Activated CD8-positive, alpha-beta T cell treated with anti-CD3 and anti-CD28 coated beads for 36 hours (primary cell): ENCODE measurements around the gene CASKIN2. TPM values are rescaled to one million over a fixed set of nuclear protein-coding genes. Genes with fewer than 3 reads are reported as not detected.

Experiments used
- ATAC-seq: fragments of 200-7000 bp; cut with Tn5 transposase; one replicate; pipeline ENCODE4 v1.10.0; 2021; ENCODE audit warnings: mild to moderate bottlenecking, moderate library complexity
- CTCF ChIA-PET: fragments of 350-600 bp; sonication (Branson Sonifier 250); formaldehyde crosslinking; loops from one replicate; lab custom pipeline; 2021; ENCODE audit warnings: antibody characterized with exemption; lab: Charles Lee
- POLR2A ChIA-PET: fragments of 350-600 bp; sonication (Branson Sonifier 250); formaldehyde crosslinking; loops from one replicate; lab custom pipeline; 2021; ENCODE audit warnings: antibody characterized with exemption; lab: Charles Lee
- DNase-seq: peaks from one replicate; pipeline ENCODE4 v3.0.0-alpha.2; 2020
- H3K27ac Mint-ChIP-seq: one replicate; pipeline ENCODE4 v1.8.0; 2021; ENCODE audit warnings: mild to moderate bottlenecking, mixed read lengths
- H3K27me3 Mint-ChIP-seq: one replicate; pipeline ENCODE4 v1.8.0; 2021; ENCODE audit warnings: mixed read lengths
- H3K36me3 Mint-ChIP-seq: one replicate; pipeline ENCODE4 v1.8.0; 2021; ENCODE audit warnings: low read depth, mixed read lengths
- H3K4me1 Mint-ChIP-seq: one replicate; pipeline ENCODE4 v1.8.0; 2021; ENCODE audit warnings: low read depth, mixed read lengths
- H3K4me3 Mint-ChIP-seq: one replicate; pipeline ENCODE4 v1.8.0; 2021; ENCODE audit warnings: mild to moderate bottlenecking, moderate library complexity, mixed read lengths
- H3K9me3 Mint-ChIP-seq: one replicate; pipeline ENCODE4 v1.8.0; 2021; ENCODE audit warnings: mixed read lengths
- CTCF ChIP-seq: fragments of 200-600 bp; IDR thresholded peaks from one replicate; pipeline ENCODE4 v1.8.0; 2022; ENCODE audit warnings: antibody characterized with exemption, mild to moderate bottlenecking
- intact Hi-C: fragments of 100-400 bp; cut with micrococcal nuclease; formaldehyde crosslinking; loops from one replicate; pipeline ENCODE4 v1.10.0; 2022
- total RNA-seq, 2 experiments: library from RNA; stranded (reverse); gene quantifications; one replicate each; pipeline ENCODE4 v1.2.3, GENCODE V29; 2021

CASKIN2 gene
- total RNA-seq, 2 experiments from 2014 or later = 2.2 to 2.5 TPM

- TF ChIP-seq CTCF = no peak
Measured at GRCh38 chr17:75513641-75514000, 1.7 kb downstream of the CASKIN2 start.

GRCh38 chr17:75512926-75513640 is 2.3 kb downstream of the CASKIN2 start:
- POLR2A ChIA-PET = interaction anchor here (1.3 kb wide), 1 partner anchor 56 kb away, joined by 3 read pairs; the partner anchor contains the start of gene TMEM94

More at GRCh38 chr17:75513641-75514000, 1.7 kb downstream of the CASKIN2 start:
- H3K27ac Mint-ChIP-seq = no peak overlapping the region
- H3K9me3 Mint-ChIP-seq = no peaks in the 10 kb centered on the region
- DNase-seq = no peak
- H3K36me3 Mint-ChIP-seq = peaks cover 12% of the 10 kb centered on the region
- H3K4me1 Mint-ChIP-seq = peaks cover 20% of the 10 kb centered on the region
- no peak overlapping the region for H3K4me3 Mint-ChIP-seq
- no peak for ATAC-seq
- H3K27me3 Mint-ChIP-seq = no peaks in the 10 kb centered on the region
- ChIA-PET POLR2A (interaction anchor here (0.7 to 1.1 kb wide), 2 partner anchors 12 to 242 kb away, joined by 3 read pairs; partner anchors contain the start of genes LLGL2 and MIF4GD), CTCF (interaction anchor here (0.9 to 1.1 kb wide), 4 partner anchors 12 to 240 kb away, joined by 3 to 4 read pairs (median 3); partner anchors contain the start of gene LLGL2)
- intact Hi-C loops = no loop called here

GRCh38 chr17:75511610-75512575 is 3.4 kb downstream of the CASKIN2 start:
- ChIA-PET CTCF (interaction anchor here (1.0 kb wide), 2 partner anchors 100 to 304 kb away, joined by 3 read pairs; no protein-coding TSS in a partner anchor), POLR2A (interaction anchor here (1.3 kb wide), 1 partner anchor 55 kb away, joined by 3 read pairs; the partner anchor contains the start of gene TMEM94)
- H3K36me3 Mint-ChIP-seq = no peaks in the 10 kb centered on the region
- DNase-seq (no peak), ATAC-seq (no peak)
- no peaks in the 10 kb centered on the region for H3K9me3 Mint-ChIP-seq
- H3K4me1 Mint-ChIP-seq = peaks cover 3% of the 10 kb centered on the region
- intact Hi-C loops = no loop called here
- no peaks in the 10 kb centered on the region for H3K27me3 Mint-ChIP-seq
- no peak for TF ChIP-seq CTCF
- H3K27ac Mint-ChIP-seq = no peak overlapping the region
- no peak overlapping the region for H3K4me3 Mint-ChIP-seq

More at GRCh38 chr17:75512926-75513640, 2.3 kb downstream of the CASKIN2 start:
- Mint-ChIP-seq H3K27ac (no peak overlapping the region), H3K27me3 (no peaks in the 10 kb centered on the region), H3K4me1 (peaks cover 14% of the 10 kb centered on the region), H3K4me3 (no peak overlapping the region), H3K36me3 (peaks cover 7% of the 10 kb centered on the region), H3K9me3 (no peaks in the 10 kb centered on the region)
- CTCF ChIA-PET = interaction anchor here (1.0 to 1.1 kb wide), 5 partner anchors 13 to 305 kb away, joined by 3 to 4 read pairs (median 3); partner anchors contain the start of gene LLGL2
- no peak for TF ChIP-seq CTCF
- intact Hi-C loops = no loop called here
- ATAC-seq (no peak), DNase-seq (no peak)

GRCh38 chr17:75511270-75511609 is 4.1 kb downstream of the CASKIN2 start:
- H3K4me3 Mint-ChIP-seq = no peak overlapping the region

More at GRCh38 chr17:75511270-75511609, 4.1 kb downstream of the CASKIN2 start:
- DNase-seq (no peak), ATAC-seq (no peak)
- peaks cover 3% of the 10 kb centered on the region for H3K4me1 Mint-ChIP-seq
- TF ChIP-seq CTCF = no peak
- intact Hi-C loops = no loop called here
- H3K27ac Mint-ChIP-seq = no peak overlapping the region
- H3K27me3 Mint-ChIP-seq = no peaks in the 10 kb centered on the region
- CTCF ChIA-PET = no interaction called here
- POLR2A ChIA-PET = no interaction called here
- H3K36me3 Mint-ChIP-seq = no peaks in the 10 kb centered on the region
- H3K9me3 Mint-ChIP-seq = no peaks in the 10 kb centered on the region
